K562 (cell line): ENCODE measurements around the gene PATL1.

Experiments
- FOSL1 ChIP-seq: fragments of 200-800 bp; sonication (Bioruptor generic); conservative IDR thresholded peaks from 2 replicates; pipeline ENCODE4 v1.6.1; 2016; ENCODE audit warnings: missing genetic modification characterization, missing compliant biosample characterization
- NUFIP1 ChIP-seq: fragments of 450-650 bp; IDR thresholded peaks from 2 replicates; pipeline ENCODE4 v1.6.1; 2018; ENCODE audit not compliant: partially characterized antibody
- POLR2AphosphoS5 ChIP-seq: IDR thresholded peaks from 2 replicates; pipeline ENCODE4 v1.6.1; 2011; ENCODE audit warnings: mild to moderate bottlenecking, low read depth, low read length, moderate library complexity; ENCODE audit not compliant: control insufficient read depth, insufficient read depth
- SRF ChIP-seq, 2 experiments: fragments of 250-450, 450-650 bp in 1 of 2; sonication (Bioruptor Pico) in 1 of 2; sonication (generic) in 1 of 2; formaldehyde crosslinking; IDR thresholded peaks; 2 replicates each; pipeline versions ENCODE4 v1.5.0 to v1.5.1; 2020 to 2022; ENCODE audit warnings: mild to moderate bottlenecking in 1 of 2, missing genetic modification reagents in 1 of 2
- TBL1XR1 ChIP-seq, 2 experiments: IDR thresholded peaks; 2 replicates each; pipeline ENCODE4 v1.6.1; 2012; ENCODE audit warnings: improper control_type of control experiment in 2 of 2, low read length in 2 of 2, mild to moderate bottlenecking in 1 of 2
- TBP ChIP-seq: optimal IDR thresholded peaks from 2 replicates; pipeline ENCODE3; 2011; ENCODE audit warnings: low read depth, low read length, improper control_type of control experiment
- TF ChIP-seq, protein P1 (sequence below), 3 experiments: IDR thresholded peaks in 2 of 3; conservative IDR thresholded peaks in 1 of 3; 2 replicates each; pipeline ENCODE4 v1.5.1; 2011 to 2012; ENCODE audit warnings: low read length in 3 of 3, mild to moderate bottlenecking in 3 of 3, control low read depth in 2 of 3, improper control_type of control experiment in 1 of 3, inconsistent platforms in 1 of 3, low read depth in 1 of 3, mixed read lengths in 1 of 3, moderate library complexity in 1 of 3; ENCODE audit not compliant: insufficient read depth in 2 of 3

DNA sequence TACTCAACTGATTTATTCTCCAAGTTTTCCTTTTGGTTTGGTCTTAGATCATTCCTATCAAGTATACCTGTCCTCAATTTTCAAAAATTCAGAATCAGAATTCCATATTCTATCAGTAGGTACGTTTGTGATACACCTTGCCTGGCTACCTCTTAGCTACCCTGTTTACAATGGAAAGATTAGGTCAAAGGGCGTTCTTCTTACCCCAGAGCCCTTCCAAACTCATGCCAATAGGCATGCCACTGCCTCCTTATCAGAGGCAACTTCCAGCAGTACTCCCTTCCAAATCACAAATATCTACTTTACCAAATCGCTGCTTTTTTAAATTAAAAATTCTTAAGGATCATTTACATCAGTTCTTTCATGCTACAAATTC is 1.0 kb downstream of the PATL1 start:
- no peak for TF ChIP-seq TBL1XR1 (IDR thresholded peaks at IDR 0.05; ENCODE audit: low read length in 2 of 2)
- TF ChIP-seq NUFIP1, result no peak
- no peak for TF ChIP-seq FOSL1 (tag)
- no peak for TF ChIP-seq TBP
- TF ChIP-seq, protein P1, sequence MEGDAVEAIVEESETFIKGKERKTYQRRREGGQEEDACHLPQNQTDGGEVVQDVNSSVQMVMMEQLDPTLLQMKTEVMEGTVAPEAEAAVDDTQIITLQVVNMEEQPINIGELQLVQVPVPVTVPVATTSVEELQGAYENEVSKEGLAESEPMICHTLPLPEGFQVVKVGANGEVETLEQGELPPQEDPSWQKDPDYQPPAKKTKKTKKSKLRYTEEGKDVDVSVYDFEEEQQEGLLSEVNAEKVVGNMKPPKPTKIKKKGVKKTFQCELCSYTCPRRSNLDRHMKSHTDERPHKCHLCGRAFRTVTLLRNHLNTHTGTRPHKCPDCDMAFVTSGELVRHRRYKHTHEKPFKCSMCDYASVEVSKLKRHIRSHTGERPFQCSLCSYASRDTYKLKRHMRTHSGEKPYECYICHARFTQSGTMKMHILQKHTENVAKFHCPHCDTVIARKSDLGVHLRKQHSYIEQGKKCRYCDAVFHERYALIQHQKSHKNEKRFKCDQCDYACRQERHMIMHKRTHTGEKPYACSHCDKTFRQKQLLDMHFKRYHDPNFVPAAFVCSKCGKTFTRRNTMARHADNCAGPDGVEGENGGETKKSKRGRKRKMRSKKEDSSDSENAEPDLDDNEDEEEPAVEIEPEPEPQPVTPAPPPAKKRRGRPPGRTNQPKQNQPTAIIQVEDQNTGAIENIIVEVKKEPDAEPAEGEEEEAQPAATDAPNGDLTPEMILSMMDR (IDR thresholded peaks at IDR 0.05 in 2 of 3, conservative IDR thresholded peaks at IDR 0.05 in 1 of 3; ENCODE audit: insufficient read depth in 2 of 3, low read depth in 1 of 3, low read length in 3 of 3), result no peak
- no peak for TF ChIP-seq POLR2AphosphoS5
- no peak for TF ChIP-seq SRF (CRISPR knock-in tag; IDR thresholded peaks at IDR 0.05)
